ENCODE measurements around the gene APOBEC4.
"Not testable (repeated sequence)": the region's sequence is repeated elsewhere in the genome, so short reads cannot be mapped to it uniquely, and the experiment has no call there.

Gene APOBEC4, protein sequence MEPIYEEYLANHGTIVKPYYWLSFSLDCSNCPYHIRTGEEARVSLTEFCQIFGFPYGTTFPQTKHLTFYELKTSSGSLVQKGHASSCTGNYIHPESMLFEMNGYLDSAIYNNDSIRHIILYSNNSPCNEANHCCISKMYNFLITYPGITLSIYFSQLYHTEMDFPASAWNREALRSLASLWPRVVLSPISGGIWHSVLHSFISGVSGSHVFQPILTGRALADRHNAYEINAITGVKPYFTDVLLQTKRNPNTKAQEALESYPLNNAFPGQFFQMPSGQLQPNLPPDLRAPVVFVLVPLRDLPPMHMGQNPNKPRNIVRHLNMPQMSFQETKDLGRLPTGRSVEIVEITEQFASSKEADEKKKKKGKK

GRCh38 chr1:183652547-183653461, at the start of gene APOBEC4:
TSS of gene APOBEC4 (minus strand) at chr1:183653316. CDS start at chr1:183648781, 4,535 bp downstream.
- no peak for DNase-seq

DNA sequence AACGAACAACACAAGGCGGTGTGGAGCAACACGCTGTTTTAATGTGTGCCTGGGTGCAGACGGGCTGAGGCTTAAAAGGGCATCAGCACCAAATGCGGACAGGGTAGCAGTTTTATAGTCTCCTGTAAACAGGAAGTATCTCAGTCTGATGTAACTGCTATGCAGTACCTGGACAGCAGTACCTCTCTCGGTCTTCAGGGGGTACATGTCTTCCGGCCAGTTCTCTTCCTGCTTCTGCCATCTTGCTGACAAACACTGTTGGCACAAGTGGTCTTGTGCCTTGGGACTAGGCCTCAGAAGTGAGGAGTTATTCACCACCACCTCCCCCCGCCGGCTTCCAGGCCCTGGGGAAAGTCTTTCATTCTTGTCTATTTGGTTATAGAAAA, 49.7 kb upstream of the APOBEC4 start:
- no peak for DNase-seq

GRCh38 chr1:183702087-183702812, 49.1 kb upstream of the APOBEC4 start:
- DNase-seq = no peak

DNA sequence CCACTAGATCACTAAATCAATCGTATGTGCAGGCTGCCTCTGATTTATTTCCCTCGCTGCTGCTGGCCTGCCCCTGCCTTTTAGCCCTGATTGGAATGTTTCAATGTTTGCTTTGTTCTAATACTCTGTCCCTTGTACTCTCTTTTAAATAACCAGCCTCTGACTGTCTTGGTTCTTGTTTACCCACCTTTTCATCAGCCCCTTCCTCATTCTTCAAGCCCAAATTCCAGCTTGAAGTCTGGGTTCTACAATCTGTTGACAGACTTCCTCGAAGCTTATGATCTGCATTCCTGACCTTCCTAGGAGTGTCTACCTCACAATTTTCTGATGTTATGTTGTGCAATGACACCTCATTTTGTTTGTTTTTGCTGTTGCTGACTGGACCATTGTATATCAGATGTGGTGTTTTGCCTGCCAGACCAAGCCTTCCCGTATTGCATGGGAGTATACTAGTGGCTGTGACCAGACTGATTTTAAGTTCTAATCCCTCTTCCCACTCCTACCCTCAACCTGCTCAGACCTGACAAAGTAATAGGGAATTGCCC, 46.6 kb upstream of the APOBEC4 start:
- DNase-seq = no peak

DNA sequence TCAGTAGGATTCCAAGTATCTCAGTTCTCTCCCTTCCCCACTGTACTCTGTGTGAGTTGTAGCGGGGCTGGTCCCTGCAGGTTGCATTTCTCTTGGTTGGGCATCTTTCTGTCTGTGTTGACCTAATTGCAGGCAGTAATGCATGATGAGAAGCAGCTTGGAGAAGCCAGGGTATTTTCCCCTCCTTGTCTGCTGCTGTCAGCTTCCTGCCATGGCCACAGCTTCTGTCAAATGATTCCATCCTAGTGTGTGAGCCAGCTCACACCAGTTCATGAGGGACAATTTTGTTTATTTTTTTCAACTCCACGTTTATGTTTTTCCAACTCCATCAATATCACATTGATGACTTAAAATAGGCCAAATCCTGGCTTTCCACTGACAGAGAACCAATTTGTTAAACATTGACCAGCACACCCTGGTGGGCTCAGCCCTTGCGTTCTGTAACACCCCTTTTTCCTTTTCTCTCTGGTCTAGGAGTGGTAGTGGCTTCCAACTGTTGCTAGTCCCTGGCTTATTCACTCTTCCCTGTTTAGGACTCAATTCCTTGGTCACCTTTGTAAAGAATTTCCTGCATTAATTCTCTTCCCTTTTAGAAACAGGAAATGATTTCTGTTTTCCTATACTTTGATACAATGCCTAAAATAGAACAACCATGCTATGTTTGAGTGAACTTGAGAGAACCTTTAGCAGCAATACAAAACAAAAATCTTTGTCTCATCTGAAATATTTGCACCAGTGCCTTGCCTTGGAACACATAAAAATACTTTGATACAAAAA, 44.9 kb upstream of the APOBEC4 start:
- no peak for DNase-seq

DNA sequence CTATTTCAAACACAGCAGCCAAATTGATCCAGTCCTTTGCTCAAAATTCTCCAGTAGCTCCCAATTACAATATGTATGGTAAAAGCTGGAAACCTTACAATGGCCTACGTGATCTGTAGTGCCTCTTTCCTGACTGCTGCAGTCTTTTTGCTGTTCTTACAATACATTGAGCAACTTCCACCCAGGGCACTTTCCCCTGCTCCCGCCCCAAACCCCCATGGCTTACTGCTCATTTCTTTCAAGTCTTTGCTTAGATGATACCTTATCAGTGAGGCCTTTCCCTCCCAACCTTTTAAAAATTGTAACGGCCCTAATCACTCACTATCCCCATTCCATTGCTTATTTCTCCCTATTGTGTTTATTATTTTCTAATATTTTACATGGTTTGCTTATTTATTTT, 43.9 kb upstream of the APOBEC4 start:
- DNase-seq = peak; percentile 5

GRCh38 chr1:183694755-183695154, 41.6 kb upstream of the APOBEC4 start:
- DNase-seq = no peak

DNA sequence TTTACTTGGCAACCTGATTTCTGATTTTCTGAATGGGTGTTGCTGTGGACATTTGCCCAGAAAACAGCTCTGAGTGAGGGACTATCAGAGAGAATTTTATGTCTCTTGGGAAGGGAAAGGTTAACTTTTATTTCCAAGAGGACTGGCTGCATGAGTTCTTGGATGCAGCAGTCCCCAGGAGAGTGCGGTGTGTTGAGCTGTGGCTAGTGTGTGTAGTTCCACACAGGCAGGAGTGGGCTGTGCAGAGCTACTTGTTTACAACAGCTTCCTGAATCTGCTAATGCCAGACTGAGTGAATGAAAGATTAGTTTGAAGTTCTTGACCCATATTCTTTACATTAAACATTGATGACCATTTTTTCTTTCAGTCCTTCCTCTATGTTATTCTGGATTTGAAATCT, 41.0 kb upstream of the APOBEC4 start:
- DNase-seq = no peak

DNA sequence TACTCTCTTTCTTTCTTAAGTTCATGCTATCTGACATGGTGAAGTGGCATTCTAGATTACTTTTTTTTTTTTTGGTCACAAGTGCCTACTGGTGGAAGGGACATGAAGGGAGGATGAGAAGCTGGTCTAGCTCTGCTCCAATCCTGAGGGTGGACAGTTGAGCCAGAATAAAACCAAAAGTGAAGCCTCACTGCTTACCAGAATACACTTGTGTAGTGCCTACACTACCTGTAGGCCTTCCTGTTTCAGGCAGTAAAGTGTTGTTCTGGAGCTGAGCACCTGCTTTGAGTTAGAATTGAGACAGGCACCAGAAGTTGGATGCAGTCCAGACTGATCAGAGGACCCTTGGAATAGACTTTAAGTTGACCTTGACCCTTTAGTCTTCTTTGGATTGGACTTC, 40.4 kb upstream of the APOBEC4 start:
- DNase-seq = no peak

DNA sequence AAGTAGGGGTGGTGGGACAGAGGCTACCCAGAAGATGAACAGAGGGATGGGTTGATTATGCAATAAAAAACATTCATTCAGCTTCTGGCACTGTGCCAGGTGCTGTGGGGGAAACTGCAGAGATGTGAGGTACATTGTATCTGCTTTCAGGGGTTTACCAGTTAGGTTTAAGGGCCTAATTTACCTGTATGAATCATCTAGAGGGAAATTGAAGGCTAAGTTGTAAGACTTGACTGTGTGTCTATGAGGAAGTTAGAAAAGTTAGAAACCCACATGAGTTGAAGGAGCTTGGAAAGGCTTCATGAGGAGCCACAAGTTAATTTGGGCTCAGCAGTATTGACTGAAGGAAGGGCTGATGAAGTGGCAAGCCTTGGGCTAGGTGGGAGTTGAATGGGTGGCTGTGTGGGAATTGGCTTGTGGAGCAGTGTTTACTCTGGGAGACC, 36.7 kb upstream of the APOBEC4 start:
- DNase-seq = no peak

GRCh38 chr1:183688341-183689060, 35.4 kb upstream of the APOBEC4 start:
- no peak for DNase-seq

DNA sequence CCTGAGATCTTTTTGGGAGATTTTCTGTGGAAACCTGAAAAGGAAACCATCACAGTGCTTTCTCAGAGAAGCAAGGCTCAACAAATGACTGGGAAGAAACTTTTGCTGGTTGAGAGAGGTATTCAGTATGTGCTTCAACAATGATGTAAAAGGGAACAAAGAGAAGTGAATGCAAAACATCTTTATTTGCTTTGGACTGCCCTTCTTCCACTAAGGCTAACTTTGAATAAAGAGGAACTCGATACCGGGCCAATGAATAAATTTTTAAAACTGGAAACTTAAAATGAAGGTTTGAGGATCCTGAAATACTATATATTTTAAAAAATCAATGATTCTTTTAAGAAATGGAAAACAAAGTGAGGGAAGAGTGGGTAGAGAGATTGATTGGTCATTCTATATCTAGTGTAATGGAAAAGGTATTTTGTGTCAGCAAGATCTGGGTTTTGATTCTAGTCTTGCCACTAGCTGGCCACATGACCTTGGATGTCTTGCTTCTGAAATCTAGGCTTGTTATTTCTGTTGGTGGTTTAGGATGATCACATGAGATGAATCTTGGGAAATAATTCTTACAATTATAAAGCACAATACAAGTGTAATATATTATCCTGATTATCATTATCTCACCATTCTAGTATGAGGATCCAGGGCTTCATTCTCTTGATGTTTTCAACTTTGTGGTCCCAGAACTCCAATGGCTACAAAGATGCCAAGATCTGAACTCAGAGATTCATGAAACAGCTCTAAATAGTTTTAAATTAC, 34.6 kb upstream of the APOBEC4 start:
- no peak for DNase-seq

- DNase-seq = no peak
These were observed 33.1 kb upstream of the APOBEC4 start for GRCh38 chr1:183686229-183686628.

GRCh38 chr1:183685112-183685713, 32.1 kb upstream of the APOBEC4 start:
- peak; percentile 82 for DNase-seq

DNA sequence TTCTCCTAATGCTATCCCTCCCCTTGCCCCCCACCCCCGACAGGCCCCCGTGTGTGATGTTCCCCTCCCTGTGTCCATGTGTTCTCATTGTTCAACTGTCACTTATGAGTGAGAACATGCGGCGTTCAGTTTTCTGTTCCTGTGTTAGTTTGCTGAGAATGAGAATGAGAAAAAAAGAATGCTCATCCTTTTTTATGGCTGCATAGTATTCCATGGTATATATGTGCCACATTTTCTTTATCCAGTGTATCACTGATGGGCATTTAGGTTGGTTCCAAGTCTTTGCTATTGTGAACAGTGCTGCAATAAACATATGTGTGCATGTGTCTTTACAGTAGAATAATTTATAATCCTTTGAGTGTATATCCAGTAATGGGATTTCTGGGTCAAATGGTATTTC, 26.2 kb upstream of the APOBEC4 start:
- DNase-seq = not testable (repeated sequence)

DNA sequence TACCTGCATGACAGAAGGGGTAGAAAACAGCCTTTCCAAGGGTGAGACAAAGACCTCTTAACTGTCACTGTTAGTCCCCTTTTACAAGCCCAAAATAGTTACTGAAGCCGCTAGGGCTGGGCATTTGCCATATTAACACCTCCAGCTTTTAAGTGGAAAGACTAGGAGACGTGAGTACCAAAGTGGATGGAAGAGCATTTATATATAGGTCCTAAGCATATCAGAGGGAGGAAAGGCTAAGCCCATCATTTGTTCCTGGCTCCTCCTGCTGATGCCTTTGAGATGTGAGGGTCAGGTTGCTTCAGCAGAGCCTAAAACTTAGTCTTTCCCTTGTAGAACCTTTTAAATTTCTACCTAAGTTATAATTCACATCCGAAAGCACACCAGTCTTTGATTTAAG, 25.7 kb upstream of the APOBEC4 start:
- DNase-seq = no peak

GRCh38 chr1:183676586-183677189, 23.6 kb upstream of the APOBEC4 start:
- DNase-seq = peak; percentile 12

- no peak for DNase-seq
These were observed 22.9 kb upstream of the APOBEC4 start for GRCh38 chr1:183675883-183676585.

DNA sequence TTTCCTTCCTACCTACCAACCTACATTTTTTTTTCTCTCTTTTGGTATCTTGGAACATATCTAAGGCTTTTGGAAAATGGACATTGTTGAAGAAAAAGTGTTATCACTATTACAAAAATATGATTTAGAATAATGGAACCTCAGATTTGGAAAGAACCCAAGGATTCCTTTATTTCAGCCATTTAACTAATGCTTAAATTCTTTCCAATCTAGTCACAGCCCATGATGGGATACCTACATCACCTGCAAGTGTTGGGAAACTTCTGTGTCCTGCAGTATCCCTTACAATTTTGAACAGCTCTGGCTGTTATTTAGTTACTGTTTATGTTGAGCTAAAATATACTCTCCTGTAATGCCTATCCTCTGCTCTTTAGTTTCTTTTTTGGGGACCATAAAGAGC, 22.3 kb upstream of the APOBEC4 start:
- DNase-seq = no peak
